GM18909 (cell line): ENCODE data around the gene BUB1.
A peak's percentile ranks its signal among the peaks of the same experiment; 100 is the strongest.
"Not testable (repeated sequence)": the region's sequence is repeated elsewhere in the genome, so short reads cannot be mapped to it uniquely, and the experiment has no call there.

Source experiments
- ATAC-seq: cut with Tn5 transposase; IDR thresholded peaks from one replicate; pipeline ENCODE4 v1.9.1; 2021; ENCODE audit warnings: mild to moderate bottlenecking; ENCODE audit not compliant: unreplicated experiment, poor library complexity

BUB1 gene

GRCh38 chr2:110691612-110692258 is 13.9 kb upstream of the BUB1 start:
- no peak for ATAC-seq

- ATAC-seq, result no peak
Observed at GRCh38 chr2:110690083-110690965, 12.5 kb upstream of the BUB1 start.

GRCh38 chr2:110688594-110689091 is 10.8 kb upstream of the BUB1 start:
- ATAC-seq, result no peak

- ATAC-seq, result not testable (repeated sequence)
Observed at GRCh38 chr2:110687775-110688484, 10.1 kb upstream of the BUB1 start.

GRCh38 chr2:110682872-110683271 is 5.0 kb upstream of the BUB1 start:
- ATAC-seq, result no peak

GRCh38 chr2:110682267-110682666 is 4.4 kb upstream of the BUB1 start:
- ATAC-seq, result no peak

- ATAC-seq, result no peak
Observed at GRCh38 chr2:110680709-110681108, 2.8 kb upstream of the BUB1 start.

GRCh38 chr2:110679865-110680264 is 2.0 kb upstream of the BUB1 start:
- ATAC-seq, result no peak

GRCh38 chr2:110679337-110679707 is 1.5 kb upstream of the BUB1 start:
- no peak for ATAC-seq

GRCh38 chr2:110678457-110679336 is 834 bp upstream of the BUB1 start:
- no peak for ATAC-seq

- ATAC-seq, result no peak
Observed at GRCh38 chr2:110677080-110677479, 783 bp downstream of the BUB1 start.

GRCh38 chr2:110675679-110676078 is 2.2 kb downstream of the BUB1 start:
- ATAC-seq, result peak; percentile 6

GRCh38 chr2:110674620-110675555 is 3.0 kb downstream of the BUB1 start:
- ATAC-seq, result peak; percentile 86

- ATAC-seq, result no peak
Observed at GRCh38 chr2:110673201-110673600, 4.7 kb downstream of the BUB1 start.

- no peak for ATAC-seq
Observed at GRCh38 chr2:110670826-110671225, 7.0 kb downstream of the BUB1 start.

- ATAC-seq, result no peak
Observed at GRCh38 chr2:110669079-110669478, 8.8 kb downstream of the BUB1 start.

GRCh38 chr2:110667071-110667470 is 10.8 kb downstream of the BUB1 start:
- no peak for ATAC-seq

- ATAC-seq, result no peak
Observed at GRCh38 chr2:110664135-110664534, 13.7 kb downstream of the BUB1 start.

- no peak for ATAC-seq
Observed at GRCh38 chr2:110662560-110662959, 15.3 kb downstream of the BUB1 start.
